ENCODE data around the gene RSPO4. TPM values are rescaled to one million over a fixed set of nuclear protein-coding genes. Genes with fewer than 3 reads are reported as not detected.

RSPO4 gene
- total and polyA plus RNA-seq, 5 donors from 2014 or later, result 0.25 TPM; not detected in 4

DNA sequence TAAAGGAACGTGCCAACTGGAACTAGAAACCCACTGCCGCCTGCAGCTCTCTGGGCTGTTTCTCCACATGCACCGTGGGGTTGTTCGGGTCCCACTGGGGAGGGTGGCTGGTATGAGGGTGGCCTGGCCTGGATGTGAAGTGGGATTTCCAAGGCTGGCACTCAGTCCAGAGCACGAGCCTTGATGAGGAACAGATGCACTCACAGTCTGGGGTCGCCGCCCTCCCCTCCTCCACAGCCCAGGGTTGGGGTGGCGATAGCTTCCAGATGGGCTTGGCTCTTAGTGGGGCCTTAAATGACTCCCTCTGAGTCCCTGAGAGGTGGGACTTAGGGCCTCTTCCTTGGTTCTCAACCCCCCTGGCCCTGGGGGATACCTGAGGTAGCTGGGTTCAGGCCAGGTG lies 55.3 kb downstream of the RSPO4 start:
- no peak overlapping the region for H3K4me3 Mint-ChIP-seq

DNA sequence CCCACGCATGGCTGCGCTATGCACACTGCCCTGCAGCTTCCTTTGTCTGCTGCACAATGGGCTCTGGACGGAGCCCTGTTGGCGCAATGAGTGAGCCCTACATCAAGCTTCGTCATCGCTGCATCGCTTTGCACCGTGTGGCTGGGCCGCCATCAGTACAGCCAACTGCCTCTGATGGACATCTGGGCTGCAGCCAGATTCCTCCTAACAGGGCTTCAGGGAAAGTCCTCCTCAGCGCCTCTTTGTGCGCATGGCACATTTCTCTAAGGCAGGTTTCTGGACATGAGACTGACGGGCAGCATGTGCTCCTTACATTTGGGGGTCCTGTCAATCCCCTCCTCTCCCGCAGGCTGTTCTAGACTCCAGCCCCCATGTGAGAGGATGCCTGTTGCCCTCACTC lies 56.3 kb downstream of the RSPO4 start:
- H3K27me3 Mint-ChIP-seq, result peaks cover 17% of the 10 kb centered on the region
- Histone ChIP-seq H3K27ac (ENCODE audit: insufficient read depth, low read length, poor library complexity, severe bottlenecking) (no peak overlapping the region), H3K4me1 (ENCODE audit: control insufficient read depth, insufficient read depth, low read length, poor library complexity, severe bottlenecking) (no peaks in the 10 kb centered on the region), H3K4me3 (ENCODE audit: low read depth, low read length) (no peak overlapping the region), H3K27me3 (ENCODE audit: control insufficient read depth, insufficient read depth, low read length) (no peaks in the 10 kb centered on the region), H3K9me3 (ENCODE audit: control insufficient read depth in 2 of 2, low read length in 2 of 2) (no peaks in the 10 kb centered on the region), H3K36me3 (ENCODE audit: control insufficient read depth, insufficient read depth, low read length) (no peaks in the 10 kb centered on the region)
- H3K27ac Mint-ChIP-seq, result no peak overlapping the region
- peaks cover 0 to 4% (median 0%) of the 10 kb centered on the region in 7 donors for H3K9me3 Mint-ChIP-seq
- ATAC-seq (ENCODE audit: low read depth in 2 of 2), result no peak
- no peaks in the 10 kb centered on the region for H3K36me3 Mint-ChIP-seq
- no peak overlapping the region for H3K4me3 Mint-ChIP-seq
- no peaks in the 10 kb centered on the region for H3K4me1 Mint-ChIP-seq
- DNase-seq, result no peak

More for the DNA sequence above, 55.3 kb downstream of the RSPO4 start:
- no peak for ATAC-seq (ENCODE audit: low read depth in 2 of 2)
- Histone ChIP-seq H3K27me3 (ENCODE audit: control insufficient read depth, insufficient read depth, low read length) (no peaks in the 10 kb centered on the region), H3K36me3 (ENCODE audit: control insufficient read depth, insufficient read depth, low read length) (no peaks in the 10 kb centered on the region), H3K4me1 (ENCODE audit: control insufficient read depth, insufficient read depth, low read length, poor library complexity, severe bottlenecking) (no peaks in the 10 kb centered on the region), H3K9me3 (ENCODE audit: control insufficient read depth in 2 of 2, low read length in 2 of 2) (no peaks in the 10 kb centered on the region), H3K27ac (ENCODE audit: insufficient read depth, low read length, poor library complexity, severe bottlenecking) (no peak overlapping the region), H3K4me3 (ENCODE audit: low read depth, low read length) (no peak overlapping the region)
- DNase-seq, result no peak
- Mint-ChIP-seq H3K27me3 (peaks cover 17% of the 10 kb centered on the region), H3K36me3 (no peaks in the 10 kb centered on the region), H3K27ac (no peak overlapping the region), H3K9me3 (peaks cover 0 to 4% (median 0%) of the 10 kb centered on the region in 7 donors), H3K4me1 (no peaks in the 10 kb centered on the region)

DNA sequence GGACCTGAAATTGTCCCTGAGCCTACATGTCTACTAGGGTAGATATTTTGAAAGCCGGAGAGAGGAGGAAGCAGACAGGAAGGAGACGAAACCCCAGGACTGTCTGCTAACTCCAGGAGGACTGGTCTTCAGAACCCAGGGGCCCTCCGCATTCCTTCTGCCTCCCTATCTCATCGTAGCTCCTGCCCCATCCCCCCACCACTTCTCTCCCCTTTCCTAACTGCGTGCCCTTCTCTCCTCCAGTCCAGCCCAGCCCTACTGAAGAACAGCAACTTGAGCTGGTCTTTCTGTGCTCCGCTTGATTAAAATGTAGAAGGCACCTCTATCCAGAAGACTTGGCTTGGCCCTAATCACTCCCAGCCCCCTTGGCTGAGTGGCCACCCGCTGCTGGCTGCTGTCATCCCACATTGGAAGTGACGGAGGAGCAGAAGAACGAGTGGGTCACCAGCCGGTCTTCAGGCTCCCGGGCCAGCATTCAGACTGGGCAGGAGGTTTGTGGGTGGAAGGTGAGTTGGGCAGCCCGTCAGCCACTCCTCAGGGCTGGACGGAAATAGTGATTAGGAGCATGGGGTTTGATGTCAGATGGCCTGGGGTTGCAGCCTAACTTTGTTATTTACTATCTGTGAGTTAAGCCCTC lies 57.2 kb downstream of the RSPO4 start:
- DNase-seq (no peak), ATAC-seq (ENCODE audit: low read depth in 2 of 2) (no peak)
- Mint-ChIP-seq H3K36me3 (no peaks in the 10 kb centered on the region), H3K27me3 (peaks cover 17% of the 10 kb centered on the region), H3K4me1 (no peaks in the 10 kb centered on the region), H3K27ac (no peak overlapping the region), H3K9me3 (peaks cover 0 to 4% (median 0%) of the 10 kb centered on the region in 7 donors), H3K4me3 (no peak overlapping the region)
- H3K4me1 ChIP-seq (ENCODE audit: control insufficient read depth, insufficient read depth, low read length, poor library complexity, severe bottlenecking), result no peaks in the 10 kb centered on the region
- H3K4me3 ChIP-seq (ENCODE audit: low read depth, low read length), result no peak overlapping the region
- H3K27ac ChIP-seq (ENCODE audit: insufficient read depth, low read length, poor library complexity, severe bottlenecking), result no peak overlapping the region
- H3K9me3 ChIP-seq (ENCODE audit: control insufficient read depth in 2 of 2, low read length in 2 of 2), result no peaks in the 10 kb centered on the region
- no peaks in the 10 kb centered on the region for H3K27me3 ChIP-seq (ENCODE audit: control insufficient read depth, insufficient read depth, low read length)
- H3K36me3 ChIP-seq (ENCODE audit: control insufficient read depth, insufficient read depth, low read length), result no peaks in the 10 kb centered on the region

DNA sequence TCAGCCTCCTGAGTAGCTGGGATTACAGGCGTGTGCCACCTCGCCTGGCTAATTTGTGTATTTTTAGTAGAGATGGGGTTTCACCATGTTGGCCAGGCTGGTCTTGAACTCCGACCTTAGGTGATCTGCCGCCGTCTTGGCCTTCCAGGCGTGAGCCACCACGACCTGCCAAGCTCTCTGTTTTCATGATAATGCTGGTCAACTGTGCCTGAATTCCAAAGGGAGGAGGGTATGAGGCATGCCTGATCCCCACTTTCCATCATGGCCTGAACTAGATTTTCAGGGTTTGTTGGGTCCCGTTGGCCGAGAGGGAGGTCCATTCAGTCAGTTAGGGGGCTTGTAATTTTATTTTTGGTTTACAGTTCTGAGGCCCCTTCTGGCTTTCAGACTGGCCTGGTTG lies 58.0 kb downstream of the RSPO4 start:
- H3K27me3 Mint-ChIP-seq, result peaks cover 17% of the 10 kb centered on the region
- no peak for DNase-seq
- H3K27ac Mint-ChIP-seq, result no peak overlapping the region
- no peaks in the 10 kb centered on the region for H3K4me1 ChIP-seq (ENCODE audit: control insufficient read depth, insufficient read depth, low read length, poor library complexity, severe bottlenecking)
- no peak overlapping the region for H3K27ac ChIP-seq (ENCODE audit: insufficient read depth, low read length, poor library complexity, severe bottlenecking)
- H3K9me3 Mint-ChIP-seq, result peaks cover 0 to 4% (median 0%) of the 10 kb centered on the region in 7 donors
- no peaks in the 10 kb centered on the region for H3K4me1 Mint-ChIP-seq
- H3K4me3 ChIP-seq (ENCODE audit: low read depth, low read length), result no peak overlapping the region
- no peaks in the 10 kb centered on the region for H3K36me3 ChIP-seq (ENCODE audit: control insufficient read depth, insufficient read depth, low read length)
- H3K36me3 Mint-ChIP-seq, result no peaks in the 10 kb centered on the region
- no peaks in the 10 kb centered on the region for H3K9me3 ChIP-seq (ENCODE audit: control insufficient read depth in 2 of 2, low read length in 2 of 2)
- ATAC-seq (ENCODE audit: low read depth in 2 of 2), result no peak
- H3K27me3 ChIP-seq (ENCODE audit: control insufficient read depth, insufficient read depth, low read length), result no peaks in the 10 kb centered on the region
- no peak overlapping the region for H3K4me3 Mint-ChIP-seq

DNA sequence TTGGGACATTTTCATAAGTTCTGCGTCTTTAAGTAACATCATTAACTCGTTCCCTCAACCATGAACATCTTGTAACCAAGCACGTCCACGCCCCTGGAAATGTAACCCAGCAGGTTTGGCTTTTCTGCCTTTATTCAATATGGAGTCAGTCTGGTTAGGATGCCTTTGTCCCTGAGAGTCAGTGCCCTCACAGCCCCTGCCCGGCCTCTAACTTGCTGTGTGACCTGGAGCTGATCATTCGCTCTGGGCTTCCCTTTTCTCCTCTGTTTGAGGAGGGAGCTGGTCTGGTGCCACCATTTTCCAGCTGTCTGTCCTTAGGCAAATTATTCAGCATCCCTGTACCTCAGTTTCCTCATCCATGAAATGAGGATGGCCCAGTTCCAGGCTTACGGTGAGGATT lies 59.5 kb downstream of the RSPO4 start:
- Mint-ChIP-seq H3K4me3 (no peak overlapping the region), H3K4me1 (no peaks in the 10 kb centered on the region), H3K27ac (no peak overlapping the region), H3K9me3 (peaks cover 0 to 2% (median 0%) of the 10 kb centered on the region in 7 donors), H3K36me3 (no peaks in the 10 kb centered on the region), H3K27me3 (peaks cover 7% of the 10 kb centered on the region)
- ATAC-seq (ENCODE audit: low read depth in 2 of 2) (no peak), DNase-seq (no peak)
- no peaks in the 10 kb centered on the region for H3K36me3 ChIP-seq (ENCODE audit: control insufficient read depth, insufficient read depth, low read length)
- H3K27me3 ChIP-seq (ENCODE audit: control insufficient read depth, insufficient read depth, low read length), result peaks cover 3% of the 10 kb centered on the region
- no peak overlapping the region for H3K27ac ChIP-seq (ENCODE audit: insufficient read depth, low read length, poor library complexity, severe bottlenecking)
- H3K9me3 ChIP-seq (ENCODE audit: control insufficient read depth in 2 of 2, low read length in 2 of 2), result no peaks in the 10 kb centered on the region
- no peaks in the 10 kb centered on the region for H3K4me1 ChIP-seq (ENCODE audit: control insufficient read depth, insufficient read depth, low read length, poor library complexity, severe bottlenecking)
- no peak overlapping the region for H3K4me3 ChIP-seq (ENCODE audit: low read depth, low read length)

DNA sequence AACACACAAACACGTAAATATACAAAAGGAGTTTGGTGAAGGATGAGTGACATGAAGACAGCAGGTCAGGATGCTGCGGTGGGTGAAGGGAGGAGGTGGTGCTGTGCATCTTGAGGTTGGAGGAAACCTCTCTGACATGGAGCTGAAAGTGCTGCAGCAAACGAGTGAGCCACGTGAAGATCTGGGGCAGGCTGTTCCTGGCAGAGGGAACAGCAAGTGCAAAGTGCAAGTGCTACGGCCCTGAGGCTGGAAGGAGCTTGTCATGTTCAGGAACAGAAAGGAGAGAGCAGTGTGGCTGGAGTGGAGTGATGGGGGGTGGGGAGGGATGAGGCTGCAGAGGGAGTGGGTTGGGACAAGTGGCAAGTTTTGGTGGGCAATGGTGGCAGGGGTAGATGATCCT lies 61.2 kb downstream of the RSPO4 start:
- no peaks in the 10 kb centered on the region for H3K36me3 Mint-ChIP-seq
- H3K9me3 Mint-ChIP-seq, result peaks cover 0 to 2% (median 0%) of the 10 kb centered on the region in 7 donors
- peaks cover 6% of the 10 kb centered on the region for H3K27me3 Mint-ChIP-seq
- no peak overlapping the region for H3K27ac Mint-ChIP-seq
- DNase-seq, result no peak
- H3K27ac ChIP-seq (ENCODE audit: insufficient read depth, low read length, poor library complexity, severe bottlenecking), result no peak overlapping the region
- H3K36me3 ChIP-seq (ENCODE audit: control insufficient read depth, insufficient read depth, low read length), result no peaks in the 10 kb centered on the region
- H3K4me3 ChIP-seq (ENCODE audit: low read depth, low read length), result no peak overlapping the region
- no peaks in the 10 kb centered on the region for H3K4me1 Mint-ChIP-seq
- ATAC-seq (ENCODE audit: low read depth in 2 of 2), result no peak
- H3K27me3 ChIP-seq (ENCODE audit: control insufficient read depth, insufficient read depth, low read length), result peaks cover 3% of the 10 kb centered on the region
- H3K4me1 ChIP-seq (ENCODE audit: control insufficient read depth, insufficient read depth, low read length, poor library complexity, severe bottlenecking), result no peaks in the 10 kb centered on the region
- no peak overlapping the region for H3K4me3 Mint-ChIP-seq
- H3K9me3 ChIP-seq (ENCODE audit: control insufficient read depth in 2 of 2, low read length in 2 of 2), result no peaks in the 10 kb centered on the region

DNA sequence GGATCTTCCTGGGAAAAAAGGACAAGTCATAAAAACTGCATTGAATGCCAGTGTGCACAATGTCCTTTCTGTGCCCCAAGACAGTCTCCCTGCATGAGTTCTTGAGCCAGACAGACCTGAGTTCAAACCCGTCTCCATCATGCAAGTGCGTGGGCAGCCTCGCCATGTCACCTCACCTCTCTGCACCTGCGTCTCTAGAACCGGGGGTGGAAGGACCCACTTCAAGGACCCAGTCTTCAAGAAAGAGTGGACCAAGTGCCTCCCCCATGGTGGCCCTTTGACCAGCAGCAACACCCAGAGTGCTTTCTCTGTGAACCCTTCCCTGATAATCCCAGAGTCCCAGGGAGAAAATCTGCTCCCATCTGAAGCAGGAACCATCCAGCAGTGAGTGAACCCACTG lies 62.5 kb downstream of the RSPO4 start:
- H3K36me3 Mint-ChIP-seq, result no peaks in the 10 kb centered on the region
- Histone ChIP-seq H3K27me3 (ENCODE audit: control insufficient read depth, insufficient read depth, low read length) (peaks cover 3% of the 10 kb centered on the region), H3K4me1 (ENCODE audit: control insufficient read depth, insufficient read depth, low read length, poor library complexity, severe bottlenecking) (no peaks in the 10 kb centered on the region), H3K36me3 (ENCODE audit: control insufficient read depth, insufficient read depth, low read length) (no peaks in the 10 kb centered on the region), H3K4me3 (ENCODE audit: low read depth, low read length) (no peak overlapping the region), H3K27ac (ENCODE audit: insufficient read depth, low read length, poor library complexity, severe bottlenecking) (no peak overlapping the region), H3K9me3 (ENCODE audit: control insufficient read depth in 2 of 2, low read length in 2 of 2) (no peaks in the 10 kb centered on the region)
- H3K4me3 Mint-ChIP-seq, result no peak overlapping the region
- DNase-seq, result no peak
- no peak for ATAC-seq (ENCODE audit: low read depth in 2 of 2)
- no peaks in the 10 kb centered on the region for H3K4me1 Mint-ChIP-seq
- peaks cover 6% of the 10 kb centered on the region for H3K27me3 Mint-ChIP-seq
- peaks cover 0 to 2% (median 0%) of the 10 kb centered on the region in 7 donors for H3K9me3 Mint-ChIP-seq
- no peak overlapping the region for H3K27ac Mint-ChIP-seq

DNA sequence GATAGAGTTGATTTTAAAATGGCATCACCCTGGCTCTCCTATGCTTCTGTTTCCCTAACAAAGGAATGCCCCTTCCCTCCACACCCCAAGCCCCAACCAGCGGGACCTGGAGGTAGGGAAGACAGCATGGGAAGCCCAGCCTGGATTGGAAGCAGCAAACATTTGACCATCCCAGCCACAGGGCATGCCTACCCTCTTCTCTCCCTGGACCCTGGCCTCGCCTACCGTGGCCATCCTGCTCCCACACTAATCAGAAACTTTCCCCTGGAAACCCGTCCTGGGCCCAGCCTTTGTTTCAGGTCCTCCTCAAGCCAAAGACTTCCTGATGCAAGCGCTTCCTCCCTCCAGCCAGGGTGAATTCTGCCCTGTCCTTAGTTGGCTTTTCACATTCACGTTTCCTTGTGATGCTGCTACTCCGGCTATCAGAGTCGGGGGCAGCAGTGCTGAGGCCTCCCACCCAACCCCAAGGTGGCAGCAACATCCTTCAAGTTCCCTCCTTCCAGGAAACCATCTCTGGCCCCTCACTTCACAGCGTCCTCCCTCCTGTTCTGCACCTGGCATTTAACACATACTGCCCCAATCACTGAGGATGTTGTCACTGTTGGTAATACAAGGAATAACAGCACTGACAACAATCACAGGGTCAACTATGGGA lies 67.8 kb downstream of the RSPO4 start:
- Mint-ChIP-seq H3K9me3 (peaks cover 0 to 12% (median 7%) of the 10 kb centered on the region in 7 donors), H3K27ac (no peak overlapping the region), H3K4me1 (no peaks in the 10 kb centered on the region), H3K4me3 (no peak overlapping the region), H3K36me3 (peaks cover 3% of the 10 kb centered on the region), H3K27me3 (peaks cover 4% of the 10 kb centered on the region)
- Histone ChIP-seq H3K27me3 (ENCODE audit: control insufficient read depth, insufficient read depth, low read length) (peaks cover 3% of the 10 kb centered on the region), H3K4me3 (ENCODE audit: low read depth, low read length) (no peak overlapping the region), H3K4me1 (ENCODE audit: control insufficient read depth, insufficient read depth, low read length, poor library complexity, severe bottlenecking) (no peaks in the 10 kb centered on the region), H3K9me3 (ENCODE audit: control insufficient read depth in 2 of 2, low read length in 2 of 2) (peaks cover 7 to 15% of the 10 kb centered on the region in 2 experiments), H3K27ac (ENCODE audit: insufficient read depth, low read length, poor library complexity, severe bottlenecking) (no peak overlapping the region), H3K36me3 (ENCODE audit: control insufficient read depth, insufficient read depth, low read length) (no peaks in the 10 kb centered on the region)
- ATAC-seq (ENCODE audit: low read depth in 2 of 2) (no peak), DNase-seq (no peak)
